GM23338 (cell line): Measurements from ENCODE around the gene NETO2. TPM values are rescaled to one million over a fixed set of nuclear protein-coding genes. Genes with fewer than 3 reads are reported as not detected.
A peak's percentile ranks its signal among the peaks of the same experiment; 100 is the strongest.

Source experiments
- ATAC-seq: fragments of 200-7000 bp; cut with Tn5 transposase; 3 replicates; pipeline ENCODE4 v1.9.1; 2020
- DNase-seq: peaks from one replicate; pipeline ENCODE4 v3.0.0-alpha.2; 2015; ENCODE audit warnings: low spot score
- H2AFZ ChIP-seq: fragments of 200-600 bp; sonication (generic); 2 replicates; pipeline ENCODE4 v1.8.0; 2016; ENCODE audit warnings: antibody characterized with exemption, mild to moderate bottlenecking, moderate library complexity
- H3F3A ChIP-seq: fragments of 200-600 bp; sonication (generic); replicated peaks from 2 replicates; pipeline ENCODE4 v1.8.0; 2017; ENCODE audit warnings: antibody characterized with exemption, mixed run types, low read depth
- H3K27ac ChIP-seq: fragments of 200-600 bp; sonication (generic); 2 replicates; pipeline ENCODE4 v1.6.1; 2016; ENCODE audit warnings: low read depth
- H3K27me3 ChIP-seq: fragments of 200-600 bp; sonication (generic); 2 replicates; pipeline ENCODE4 v1.8.0; 2016; ENCODE audit warnings: mild to moderate bottlenecking, mixed run types, moderate library complexity; ENCODE audit not compliant: insufficient read depth
- H3K36me3 ChIP-seq: fragments of 200-600 bp; sonication (generic); 2 replicates; pipeline ENCODE4 v1.8.0; 2016; ENCODE audit warnings: mild to moderate bottlenecking; ENCODE audit not compliant: insufficient read depth
- H3K4me1 ChIP-seq: fragments of 200-600 bp; sonication (generic); 2 replicates; pipeline ENCODE4 v1.8.0; 2016; ENCODE audit warnings: mild to moderate bottlenecking, moderate library complexity; ENCODE audit not compliant: insufficient read depth
- H3K4me2 ChIP-seq: fragments of 200-600 bp; sonication (generic); 2 replicates; pipeline ENCODE4 v1.7.1; 2017; ENCODE audit warnings: mixed run types
- H3K4me3 ChIP-seq: fragments of 200-600 bp; sonication (generic); 2 replicates; pipeline ENCODE4 v1.6.1; 2016; ENCODE audit warnings: mixed run types
- H3K79me2 ChIP-seq: fragments of 200-600 bp; sonication (generic); replicated peaks from 2 replicates; pipeline ENCODE4 v1.8.0; 2017; ENCODE audit warnings: mild to moderate bottlenecking; ENCODE audit not compliant: insufficient read depth
- H3K9me2 ChIP-seq: fragments of 200-600 bp; sonication (generic); 2 replicates; pipeline ENCODE4 v1.8.0; 2017; ENCODE audit not compliant: insufficient read depth
- H4K20me1 ChIP-seq: fragments of 200-600 bp; sonication (generic); replicated peaks from 2 replicates; pipeline ENCODE4 v1.8.0; 2017; ENCODE audit warnings: mild to moderate bottlenecking; ENCODE audit not compliant: insufficient read depth
- H3K27ac Mint-ChIP-seq: 2 replicates; pipeline ENCODE4 v1.8.0; 2020; ENCODE audit warnings: inconsistent platforms, mild to moderate bottlenecking, moderate library complexity, mixed read lengths
- H3K27me3 Mint-ChIP-seq: 3 replicates; pipeline ENCODE4 v1.8.0; 2022; ENCODE audit warnings: low read depth, mild to moderate bottlenecking, moderate library complexity, mixed read lengths, inconsistent platforms; ENCODE audit not compliant: insufficient read depth, poor library complexity
- H3K36me3 Mint-ChIP-seq: 3 replicates; pipeline ENCODE4 v1.8.0; 2021; ENCODE audit warnings: low read depth, mild to moderate bottlenecking, inconsistent platforms, moderate library complexity, mixed read lengths
- H3K4me1 Mint-ChIP-seq: 3 replicates; pipeline ENCODE4 v1.8.0; 2020; ENCODE audit warnings: mild to moderate bottlenecking, inconsistent platforms, mixed read lengths
- H3K4me3 Mint-ChIP-seq: 3 replicates; pipeline ENCODE4 v1.8.0; 2021; ENCODE audit warnings: moderate library complexity, mild to moderate bottlenecking, inconsistent platforms, mixed read lengths
- H3K9me3 Mint-ChIP-seq: 3 replicates; pipeline ENCODE4 v1.8.0; 2020; ENCODE audit warnings: moderate library complexity, mild to moderate bottlenecking, inconsistent platforms, mixed read lengths
- CTCF ChIP-seq, 2 experiments: fragments of 200-600 bp in 1 of 2; sonication (generic) in 1 of 2; conservative IDR thresholded peaks; 2 replicates each; pipeline versions ENCODE4 v1.5.1 to v1.6.1; 2016 to 2017; ENCODE audit warnings: antibody characterized with exemption in 2 of 2, low read depth in 2 of 2, mild to moderate bottlenecking in 2 of 2, moderate library complexity in 1 of 2
- ETS1 ChIP-seq: IDR thresholded peaks from 2 replicates; pipeline ENCODE4 v1.6.1; 2016; ENCODE audit warnings: antibody characterized with exemption
- JUNB ChIP-seq: IDR thresholded peaks from one replicate; pipeline ENCODE4 v1.6.1; 2016; ENCODE audit warnings: antibody characterized with exemption; ENCODE audit not compliant: unreplicated experiment
- NANOG ChIP-seq: IDR thresholded peaks from 2 replicates; pipeline ENCODE4 v1.6.1; 2016; ENCODE audit warnings: antibody characterized with exemption, borderline replicate concordance
- POLR2AphosphoS5 ChIP-seq: IDR thresholded peaks from 2 replicates; pipeline ENCODE4 v1.6.1; 2016; ENCODE audit warnings: antibody characterized with exemption, low read depth
- REST ChIP-seq: IDR thresholded peaks from one replicate; pipeline ENCODE4 v1.6.1; 2018; ENCODE audit warnings: antibody characterized with exemption; ENCODE audit not compliant: unreplicated experiment
- STAT1 ChIP-seq: IDR thresholded peaks from one replicate; pipeline ENCODE4 v1.6.1; 2016; ENCODE audit warnings: antibody characterized with exemption; ENCODE audit not compliant: unreplicated experiment
- ZNF114 ChIP-seq: fragments of 250-450 bp; sonication (Bioruptor Pico); IDR thresholded peaks from 2 replicates; pipeline ENCODE4 v1.5.0; 2020; ENCODE audit warnings: mild to moderate bottlenecking, moderate library complexity
- ZNF331 ChIP-seq: fragments of 250-450 bp; sonication (Bioruptor Pico); IDR thresholded peaks from 2 replicates; pipeline ENCODE4 v1.5.0; 2020; ENCODE audit warnings: low read depth, mild to moderate bottlenecking, moderate library complexity
- polyA plus RNA-seq: library from polyadenylated mRNA; unstranded; fragments of >200 nt; fragmentation: Nextera tagmentation; extraction: Ambion mirVana; gene quantifications from 2 replicates; pipeline ENCODE4 v1.2.1, GENCODE V29; 2016
- total RNA-seq: library from RNA; depleted of rRNA; stranded (reverse); fragments of >200 nt; shearing (Covaris generic); gene quantifications from 2 replicates; pipeline ENCODE4 v1.2.3, GENCODE V29; 2014

The NETO2 gene
- total and polyA plus RNA-seq, 2 experiments from 2014 or later = 6.6 to 10.6 TPM

GRCh38 chr16:47036201-47036600 is 107.5 kb downstream of the NETO2 start:
- no peak for TF ChIP-seq REST
- no peak for TF ChIP-seq ZNF331 (CRISPR knock-in tag)
- no peak for TF ChIP-seq POLR2AphosphoS5
- TF ChIP-seq ETS1 = no peak
- TF ChIP-seq CTCF (conservative IDR thresholded peaks at IDR 0.05; ENCODE audit: low read depth in 2 of 2) = 0 out of 4 replicates have a peak, but pooled peaks of 1 of the 2 experiments have one; percentile 8
- no peak for TF ChIP-seq JUNB
- Histone ChIP-seq H3K4me3 (no peak overlapping the region), H2AFZ (no peak overlapping the region), H3K4me1 (no peaks in the 10 kb centered on the region), H3K36me3 (no peaks in the 10 kb centered on the region), H3K27ac (no peak overlapping the region), H3K79me2 (no peaks in the 10 kb centered on the region), H3K4me2 (no peak overlapping the region), H3K27me3 (peaks cover 23% of the 10 kb centered on the region), H4K20me1 (no peaks in the 10 kb centered on the region), H3F3A (no peaks in the 10 kb centered on the region), H3K9me2 (no peaks in the 10 kb centered on the region)
- H3K9me3 Mint-ChIP-seq = no peaks in the 10 kb centered on the region
- peaks cover 16% of the 10 kb centered on the region for H3K27me3 Mint-ChIP-seq
- DNase-seq (no peak), ATAC-seq (no peak)
- no peaks in the 10 kb centered on the region for H3K4me1 Mint-ChIP-seq
- H3K27ac Mint-ChIP-seq = no peak overlapping the region
- H3K4me3 Mint-ChIP-seq = no peak overlapping the region; the same call in 1 of the 3 replicates
- H3K36me3 Mint-ChIP-seq = no peaks in the 10 kb centered on the region

GRCh38 chr16:47035436-47035835 is 108.3 kb downstream of the NETO2 start:
- Mint-ChIP-seq H3K36me3 (no peaks in the 10 kb centered on the region), H3K9me3 (no peaks in the 10 kb centered on the region), H3K4me1 (no peaks in the 10 kb centered on the region), H3K4me3 (no peak overlapping the region), H3K27ac (no peak overlapping the region), H3K27me3 (peaks cover 16% of the 10 kb centered on the region)
- Histone ChIP-seq H3K36me3 (no peaks in the 10 kb centered on the region), H3K79me2 (no peaks in the 10 kb centered on the region), H3K9me2 (no peaks in the 10 kb centered on the region), H3K4me2 (no peak overlapping the region), H3K4me1 (no peaks in the 10 kb centered on the region), H4K20me1 (no peaks in the 10 kb centered on the region), H3F3A (no peaks in the 10 kb centered on the region), H2AFZ (no peak overlapping the region), H3K27me3 (peaks cover 23% of the 10 kb centered on the region), H3K27ac (no peak overlapping the region), H3K4me3 (no peak overlapping the region)
- no peak for ATAC-seq
- TF ChIP-seq CTCF (conservative IDR thresholded peaks at IDR 0.05; ENCODE audit: low read depth in 2 of 2) = no peak
- TF ChIP-seq ETS1 = no peak
- TF ChIP-seq NANOG = no peak
- no peak for TF ChIP-seq ZNF331 (CRISPR knock-in tag)
- TF ChIP-seq REST = no peak
- TF ChIP-seq POLR2AphosphoS5 = no peak
- no peak for TF ChIP-seq STAT1
- no peak for TF ChIP-seq ZNF114
- DNase-seq = no peak
